GM10248 (cell line): ENCODE measurements around the gene PPP1R1A.

Experiments used
- CTCF ChIA-PET: fragments of 300-600 bp; sonication (Branson Sonifier 250); formaldehyde crosslinking; extraction: SDS; loops from one replicate; lab custom pipeline; 2021; ENCODE audit warnings: antibody characterized with exemption; lab: Yijun Ruan, JAX
- POLR2A ChIA-PET: fragments of 350-650 bp; sonication (Branson Sonifier 250); formaldehyde crosslinking; extraction: SDS; loops from one replicate; lab custom pipeline; 2020; ENCODE audit warnings: antibody characterized with exemption; lab: Yijun Ruan, JAX
- DNase-seq: peaks from one replicate; pipeline ENCODE4 v3.0.0; 2012; ENCODE audit errors: extremely low spot score
- TF ChIP-seq, protein P1 (sequence below): IDR thresholded peaks from 2 replicates; pipeline ENCODE4 v1.5.1; 2012; ENCODE audit warnings: mild to moderate bottlenecking, low read depth; ENCODE audit errors: extremely low read depth, missing control alignments, control extremely low read depth

Gene PPP1R1A

DNA sequence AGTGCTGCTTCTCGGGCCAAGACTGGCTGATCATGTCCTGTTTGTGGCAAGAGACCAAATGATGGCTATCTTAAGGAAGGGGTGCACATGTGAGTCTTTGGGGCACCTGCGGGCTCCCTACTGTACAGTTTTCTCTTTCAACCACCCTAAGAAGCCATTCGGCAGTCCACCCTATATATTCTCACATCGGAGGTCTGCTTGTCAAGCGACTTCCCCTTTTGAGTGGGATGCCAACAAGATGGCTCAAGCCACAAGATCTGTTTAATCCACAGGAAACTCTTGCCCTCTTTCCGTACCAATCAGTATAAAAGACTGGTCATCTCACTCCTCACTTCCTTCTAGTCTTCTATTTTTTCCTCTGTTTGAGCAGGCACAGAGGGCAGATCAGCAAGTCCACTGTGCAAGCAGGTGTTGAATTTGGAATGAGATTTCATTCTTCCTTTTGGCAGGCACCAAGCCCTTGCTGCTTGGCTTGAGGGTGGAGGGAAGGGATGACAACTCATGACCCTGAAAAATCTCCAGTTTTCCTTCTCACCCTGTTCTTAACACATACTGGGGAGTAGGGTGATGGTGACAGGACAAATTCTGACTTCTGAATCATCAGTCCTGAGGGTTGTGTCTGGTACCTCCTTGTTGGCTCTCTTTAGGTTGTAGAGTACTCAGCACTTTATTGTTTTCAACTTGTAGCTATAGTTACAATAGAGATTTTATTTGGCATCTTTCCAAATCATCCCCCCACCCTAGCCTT lies 28.6 kb upstream of the PPP1R1A start:
- POLR2A ChIA-PET = no interaction called here
- DNase-seq = no peak
- CTCF ChIA-PET = no interaction called here
- TF ChIP-seq, protein P1, sequence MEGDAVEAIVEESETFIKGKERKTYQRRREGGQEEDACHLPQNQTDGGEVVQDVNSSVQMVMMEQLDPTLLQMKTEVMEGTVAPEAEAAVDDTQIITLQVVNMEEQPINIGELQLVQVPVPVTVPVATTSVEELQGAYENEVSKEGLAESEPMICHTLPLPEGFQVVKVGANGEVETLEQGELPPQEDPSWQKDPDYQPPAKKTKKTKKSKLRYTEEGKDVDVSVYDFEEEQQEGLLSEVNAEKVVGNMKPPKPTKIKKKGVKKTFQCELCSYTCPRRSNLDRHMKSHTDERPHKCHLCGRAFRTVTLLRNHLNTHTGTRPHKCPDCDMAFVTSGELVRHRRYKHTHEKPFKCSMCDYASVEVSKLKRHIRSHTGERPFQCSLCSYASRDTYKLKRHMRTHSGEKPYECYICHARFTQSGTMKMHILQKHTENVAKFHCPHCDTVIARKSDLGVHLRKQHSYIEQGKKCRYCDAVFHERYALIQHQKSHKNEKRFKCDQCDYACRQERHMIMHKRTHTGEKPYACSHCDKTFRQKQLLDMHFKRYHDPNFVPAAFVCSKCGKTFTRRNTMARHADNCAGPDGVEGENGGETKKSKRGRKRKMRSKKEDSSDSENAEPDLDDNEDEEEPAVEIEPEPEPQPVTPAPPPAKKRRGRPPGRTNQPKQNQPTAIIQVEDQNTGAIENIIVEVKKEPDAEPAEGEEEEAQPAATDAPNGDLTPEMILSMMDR = no peak

DNA sequence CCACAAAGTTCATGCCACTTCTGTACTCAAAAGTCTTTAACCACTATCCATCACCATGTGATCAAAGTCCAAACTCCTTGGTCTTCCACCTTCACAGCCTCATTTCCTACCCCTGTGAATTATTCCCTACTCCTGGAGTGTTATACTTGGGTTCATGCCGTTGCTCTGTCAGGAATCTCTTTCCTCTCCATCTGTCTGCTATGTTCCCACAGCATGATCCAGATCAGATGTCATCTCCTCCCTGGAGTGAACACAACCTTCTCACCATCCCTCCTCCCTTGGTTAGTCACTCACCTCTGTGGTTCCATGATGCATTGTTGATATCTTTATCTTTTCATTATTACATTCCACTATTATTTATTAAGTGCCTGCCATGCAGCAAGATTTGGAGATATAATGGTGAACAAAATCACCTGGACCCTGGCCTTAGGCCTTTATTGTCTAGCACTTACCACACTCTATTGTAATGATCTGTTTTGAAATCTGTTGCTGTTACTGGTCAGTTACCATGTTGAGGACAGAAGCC lies 23.8 kb upstream of the PPP1R1A start:
- ChIA-PET CTCF (interaction anchor here (1.5 kb wide), 1 partner anchor 17 kb away, joined by 3 read pairs; no protein-coding TSS in a partner anchor), POLR2A (no interaction called here)
- DNase-seq = no peak
- TF ChIP-seq, protein P1 = no peak

DNA sequence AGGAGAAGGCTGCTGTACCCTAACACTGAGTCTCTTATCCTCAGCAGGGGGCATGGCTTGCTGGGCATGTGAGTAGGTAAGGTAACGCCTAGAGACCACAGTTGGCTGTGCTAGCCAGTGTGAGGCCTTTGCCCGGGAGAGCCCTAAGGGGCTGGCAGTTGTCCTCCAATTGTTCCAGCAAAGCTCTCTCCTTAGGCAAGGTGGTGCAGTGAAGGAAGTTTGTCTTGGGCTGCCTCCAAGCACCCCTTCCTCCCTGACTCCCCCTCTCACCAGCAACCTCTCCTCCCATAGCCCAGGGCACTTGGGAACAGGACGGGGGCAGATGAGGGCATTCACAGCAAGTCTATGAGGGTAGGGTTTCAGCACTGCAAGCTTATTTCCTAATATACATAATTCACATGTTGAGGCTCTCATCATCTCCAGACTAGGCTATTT lies 23.3 kb upstream of the PPP1R1A start:
- no peak for DNase-seq
- POLR2A ChIA-PET = no interaction called here
- TF ChIP-seq, protein P1 = no peak
- CTCF ChIA-PET = interaction anchor here (1.5 kb wide), 1 partner anchor 17 kb away, joined by 3 read pairs; no protein-coding TSS in a partner anchor

DNA sequence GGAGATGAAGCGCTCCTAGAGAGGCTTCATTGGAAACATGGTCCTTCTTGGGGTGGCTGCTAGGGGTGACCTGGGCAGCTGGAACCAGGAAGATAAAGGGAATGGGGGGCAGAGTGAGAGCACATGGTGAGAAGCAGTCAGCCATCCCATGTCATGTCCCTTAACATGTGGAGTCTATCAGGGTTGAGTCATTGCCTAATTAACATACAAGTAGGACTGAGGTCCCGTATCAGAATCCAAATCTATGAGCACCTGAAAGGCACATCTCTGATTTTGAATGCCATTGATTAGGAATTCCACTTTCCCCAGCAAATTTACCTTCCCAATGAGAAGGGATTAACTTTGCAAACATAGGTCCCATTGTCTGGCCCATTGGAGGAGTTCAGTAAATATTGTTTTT lies 20.3 kb upstream of the PPP1R1A start:
- ChIA-PET POLR2A (no interaction called here), CTCF (interaction anchor here (1.2 to 1.8 kb wide), 2 partner anchors 10 to 12 kb away, joined by 6 to 7 read pairs; no protein-coding TSS in a partner anchor)
- DNase-seq = no peak
- TF ChIP-seq, protein P1 = no peak

DNA sequence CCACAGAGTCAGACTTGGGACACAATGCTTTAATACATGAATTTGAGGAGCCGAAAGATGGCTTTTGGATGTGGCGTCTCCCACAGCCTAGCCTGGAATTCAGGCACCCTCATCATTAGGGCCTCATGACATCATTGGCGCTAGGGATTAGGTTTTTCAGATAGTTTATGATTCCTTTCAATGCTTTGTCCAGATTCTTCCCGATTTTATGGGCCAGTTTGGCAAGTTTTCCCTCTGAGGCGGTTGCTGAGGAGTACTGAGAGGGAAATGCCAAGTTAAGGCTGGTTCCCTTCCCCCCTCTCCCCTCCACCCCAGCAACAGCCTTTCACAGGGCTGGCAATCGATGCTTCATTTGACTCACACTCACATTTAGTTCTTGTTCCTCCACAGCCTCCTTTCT lies 19.7 kb upstream of the PPP1R1A start:
- ChIA-PET POLR2A (no interaction called here), CTCF (interaction anchor here (1.2 to 1.8 kb wide), 2 partner anchors 10 to 11 kb away, joined by 6 to 7 read pairs; no protein-coding TSS in a partner anchor)
- no peak for DNase-seq
- TF ChIP-seq, protein P1 = no peak

DNA sequence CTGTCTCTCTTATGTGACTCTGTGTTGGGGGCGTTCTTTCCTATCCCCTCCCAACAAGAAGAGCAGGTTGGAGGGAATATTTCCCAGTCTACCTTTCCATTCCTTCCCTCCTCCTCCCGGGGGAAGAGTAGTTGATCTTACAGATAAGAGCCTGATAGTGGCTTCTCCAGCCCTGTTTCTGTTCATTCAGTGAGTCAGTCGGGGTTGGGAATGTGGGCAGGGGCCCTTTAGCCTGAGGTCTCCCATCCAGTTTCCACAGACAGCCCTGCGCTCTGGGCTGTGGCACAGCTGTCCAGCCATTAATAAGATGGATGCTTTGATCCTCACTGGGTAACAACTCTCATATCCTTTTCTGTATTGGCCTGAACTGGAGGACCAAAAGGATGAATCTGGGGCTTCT lies 18.1 kb upstream of the PPP1R1A start:
- TF ChIP-seq, protein P1 = no peak
- ChIA-PET CTCF (interaction anchor here (1.0 to 1.6 kb wide), 2 partner anchors 34 to 466 kb away, joined by 3 to 5 read pairs; no protein-coding TSS in a partner anchor), POLR2A (no interaction called here)
- DNase-seq = no peak
